GM21526 (cell line): ENCODE data around the gene TRUB1.
A peak's percentile ranks its signal among the peaks of the same experiment; 100 is the strongest.
"Not testable (repeated sequence)": the region's sequence is repeated elsewhere in the genome, so short reads cannot be mapped to it uniquely, and the experiment has no call there.

ENCODE experiments used
- ATAC-seq: cut with Tn5 transposase; IDR thresholded peaks from one replicate; pipeline ENCODE4 v1.9.1; 2021; ENCODE audit warnings: moderate library complexity; ENCODE audit not compliant: unreplicated experiment, low FRiP score

The TRUB1 gene

GRCh38 chr10:114937962-114938855 lies at the start of gene TRUB1:
TRUB1 (plus strand) TSS chr10:114938195; CDS start chr10:114938254, 59 bp downstream.
- peak; percentile 100 for ATAC-seq

- ATAC-seq: no peak
Observed at GRCh38 chr10:114893251-114893650, 44.7 kb upstream of the TRUB1 start.

GRCh38 chr10:114894911-114895310 lies 43.1 kb upstream of the TRUB1 start:
- no peak for ATAC-seq

- ATAC-seq: not testable (repeated sequence)
Observed at GRCh38 chr10:114897011-114897410, 41.0 kb upstream of the TRUB1 start.

- no peak for ATAC-seq
Observed at GRCh38 chr10:114897593-114897992, 40.4 kb upstream of the TRUB1 start.

GRCh38 chr10:114899982-114900381 lies 38.0 kb upstream of the TRUB1 start:
- ATAC-seq: no peak

- ATAC-seq: no peak
Observed at GRCh38 chr10:114900658-114901057, 37.3 kb upstream of the TRUB1 start.

GRCh38 chr10:114902151-114902550 lies 35.8 kb upstream of the TRUB1 start:
- ATAC-seq: no peak

- ATAC-seq: no peak
Observed at GRCh38 chr10:114905450-114905849, 32.5 kb upstream of the TRUB1 start.

GRCh38 chr10:114906981-114907380 lies 31.0 kb upstream of the TRUB1 start:
- ATAC-seq: no peak

GRCh38 chr10:114908896-114909295 lies 29.1 kb upstream of the TRUB1 start:
- no peak for ATAC-seq

- peak; percentile 62 for ATAC-seq
Observed at GRCh38 chr10:114911052-114911711, 26.8 kb upstream of the TRUB1 start.

- ATAC-seq: no peak
Observed at GRCh38 chr10:114911801-114912469, 26.1 kb upstream of the TRUB1 start.

- ATAC-seq: no peak
Observed at GRCh38 chr10:114912470-114912859, 25.5 kb upstream of the TRUB1 start.

- ATAC-seq: no peak
Observed at GRCh38 chr10:114914560-114914959, 23.4 kb upstream of the TRUB1 start.

- no peak for ATAC-seq
Observed at GRCh38 chr10:114915294-114915693, 22.7 kb upstream of the TRUB1 start.

GRCh38 chr10:114916653-114917052 lies 21.3 kb upstream of the TRUB1 start:
- ATAC-seq: no peak

GRCh38 chr10:114917459-114917858 lies 20.5 kb upstream of the TRUB1 start:
- ATAC-seq: no peak

GRCh38 chr10:114917927-114918672 lies 19.9 kb upstream of the TRUB1 start:
- ATAC-seq: no peak

- ATAC-seq: no peak
Observed at GRCh38 chr10:114920459-114920858, 17.5 kb upstream of the TRUB1 start.

GRCh38 chr10:114922003-114922402 lies 16.0 kb upstream of the TRUB1 start:
- ATAC-seq: no peak
